NCI-H1105 (cell line): Measurements from ENCODE around the gene NPC1.
"Not testable (repeated sequence)": the region's sequence is repeated elsewhere in the genome, so short reads cannot be mapped to it uniquely, and the experiment has no call there.

ENCODE experiments used
- DNase-seq: peaks from one replicate; lab custom pipeline; 2025; lab: John Stamatoyannopoulos, UW

Gene NPC1

GRCh38 chr18:23586249-23587196 is at the start of gene NPC1:
Gene NPC1, minus strand, starts transcription at chr18:23586506. Its CDS starts 163 bp downstream, at chr18:23586343.
- peak; percentile 95 for DNase-seq

GRCh38 chr18:23636071-23636399 is 49.7 kb upstream of the NPC1 start:
- DNase-seq, result no peak

GRCh38 chr18:23635283-23636070 is 49.2 kb upstream of the NPC1 start:
- DNase-seq, result no peak

GRCh38 chr18:23634692-23635091 is 48.4 kb upstream of the NPC1 start:
- DNase-seq, result no peak

- DNase-seq, result no peak
These were observed 46.3 kb upstream of the NPC1 start for GRCh38 chr18:23632615-23633014.

- no peak for DNase-seq
These were observed 45.4 kb upstream of the NPC1 start for GRCh38 chr18:23631746-23632145.

- DNase-seq, result no peak
These were observed 45.0 kb upstream of the NPC1 start for GRCh38 chr18:23631312-23631711.

GRCh38 chr18:23629444-23629946 is 43.2 kb upstream of the NPC1 start:
- DNase-seq, result no peak

GRCh38 chr18:23627970-23628369 is 41.7 kb upstream of the NPC1 start:
- DNase-seq, result no peak

GRCh38 chr18:23627321-23627720 is 41.0 kb upstream of the NPC1 start:
- DNase-seq, result no peak

- DNase-seq, result no peak
These were observed 40.4 kb upstream of the NPC1 start for GRCh38 chr18:23626451-23627279.

GRCh38 chr18:23623040-23623439 is 36.7 kb upstream of the NPC1 start:
- DNase-seq, result no peak

- DNase-seq, result no peak
These were observed 33.1 kb upstream of the NPC1 start for GRCh38 chr18:23619388-23619881.

- no peak for DNase-seq
These were observed 32.6 kb upstream of the NPC1 start for GRCh38 chr18:23618862-23619387.

- no peak for DNase-seq
These were observed 31.2 kb upstream of the NPC1 start for GRCh38 chr18:23617412-23618014.

GRCh38 chr18:23616258-23616657 is 30.0 kb upstream of the NPC1 start:
- DNase-seq, result no peak

- no peak for DNase-seq
These were observed 28.6 kb upstream of the NPC1 start for GRCh38 chr18:23614891-23615290.

- DNase-seq, result no peak
These were observed 28.1 kb upstream of the NPC1 start for GRCh38 chr18:23614413-23614812.

GRCh38 chr18:23613091-23613475 is 26.8 kb upstream of the NPC1 start:
- DNase-seq, result not testable (repeated sequence)

- no peak for DNase-seq
These were observed 26.3 kb upstream of the NPC1 start for GRCh38 chr18:23612434-23613090.
